K562 (cell line): ENCODE measurements around the gene IL6R. TPM values are rescaled to one million over a fixed set of nuclear protein-coding genes. Genes with fewer than 3 reads are reported as not detected.

Source experiments
- ATAC-seq: fragments of 200-7000 bp; cut with Tn5 transposase; 3 replicates; pipeline ENCODE4 v1.9.1; 2020; ENCODE audit warnings: moderate library complexity
- BruUV-seq: library from RNA; stranded (reverse); fragments of 400-500 nt; replicated peaks from 2 replicates; lab custom pipeline; 2021; lab: Mats Ljungman, UMichigan
- CTCF ChIA-PET: fragments of 300-600 bp; formaldehyde crosslinking; extraction: SDS; loops from one replicate; lab custom pipeline; 2021; ENCODE audit warnings: low intra/inter-chr PET ratio; lab: Yijun Ruan, JAX
- POLR2A ChIA-PET: fragments of 300-600, 350-650 bp; sonication (Branson Sonifier 250); formaldehyde crosslinking; extraction: SDS; loops from one replicate; lab custom pipeline; 2021; ENCODE audit warnings: antibody characterized with exemption, inconsistent platforms; lab: Yijun Ruan, JAX
- DNase-seq, 4 experiments: peaks; one replicate each; pipeline versions ENCODE4 v3.0.0 to v3.0.0-alpha.2; 2011 to 2018; ENCODE audit warnings: low spot score in 3 of 4, mixed read lengths in 3 of 4; ENCODE audit errors: extremely low read depth in 1 of 4
- FAIRE-seq: peaks from 2 replicates; lab custom pipeline; 2011; peaks lifted over from hg19 to GRCh38; lab: Jason Lieb, UNC
- H2AFZ ChIP-seq: 2 replicates; pipeline ENCODE4 v1.6.0; 2011; ENCODE audit warnings: low read depth, low read length, control low read depth, inconsistent platforms
- H3K27ac ChIP-seq: fragments of 200-600 bp; 3 replicates; pipeline ENCODE4 v1.8.0; 2011; ENCODE audit warnings: low read depth, mild to moderate bottlenecking, control low read depth, inconsistent platforms, low read length, moderate library complexity, mixed read lengths; ENCODE audit errors: extremely low read depth
- H3K27me3 ChIP-seq, 2 experiments: fragments of 300-600 bp in 1 of 2; 2 replicates in 1 of 2; 3 replicates in 1 of 2; pipeline versions ENCODE4 v1.6.0 to v1.8.0; 2011; ENCODE audit warnings: inconsistent platforms in 2 of 2, low read length in 2 of 2, mild to moderate bottlenecking in 1 of 2, mixed read lengths in 1 of 2, moderate library complexity in 1 of 2; ENCODE audit not compliant: control insufficient read depth in 2 of 2, insufficient read depth in 2 of 2
- H3K36me3 ChIP-seq: fragments of 300-600 bp; 3 replicates; pipeline ENCODE4 v1.8.0; 2011; ENCODE audit warnings: mild to moderate bottlenecking, low read length, inconsistent platforms; ENCODE audit not compliant: control insufficient read depth, insufficient read depth
- H3K4me1 ChIP-seq, 2 experiments: fragments of 200-600 bp in 1 of 2; replicated peaks in 1 of 2; 2 replicates in 1 of 2; 3 replicates in 1 of 2; pipeline versions ENCODE4 v1.5.1 to v1.8.0; 2011; ENCODE audit warnings: inconsistent platforms in 2 of 2, low read length in 2 of 2, mild to moderate bottlenecking in 1 of 2, mixed read lengths in 1 of 2, moderate library complexity in 1 of 2; ENCODE audit not compliant: control insufficient read depth in 2 of 2, insufficient read depth in 2 of 2
- H3K4me2 ChIP-seq: 2 replicates; pipeline ENCODE4 v1.6.1; 2011; ENCODE audit warnings: low read length, control low read depth, inconsistent platforms, mixed read lengths; ENCODE audit not compliant: insufficient read depth
- H3K4me3 ChIP-seq: fragments of 200-600 bp; sonication (generic), shearing (Covaris generic); 2 replicates; pipeline ENCODE4 v1.5.1; 2016; ENCODE audit warnings: control low read depth, inconsistent platforms
- H3K79me2 ChIP-seq: fragments of 200-600 bp; 3 replicates; pipeline ENCODE4 v1.8.0; 2011; ENCODE audit warnings: low read length, inconsistent platforms; ENCODE audit not compliant: control insufficient read depth, insufficient read depth
- H3K9ac ChIP-seq, 2 experiments: 2 replicates each; pipeline versions ENCODE4 v1.6.0 to v1.6.1; 2011; ENCODE audit warnings: low read depth in 2 of 2, low read length in 2 of 2, control low read depth in 1 of 2, inconsistent platforms in 1 of 2, mild to moderate bottlenecking in 1 of 2, mixed read lengths in 1 of 2; ENCODE audit not compliant: insufficient read depth in 1 of 2
- H3K9me1 ChIP-seq: one replicate; pipeline ENCODE4 v1.6.0; 2011; ENCODE audit warnings: inconsistent platforms, mild to moderate bottlenecking, low read length, moderate library complexity; ENCODE audit not compliant: control insufficient read depth, insufficient read depth
- H3K9me3 ChIP-seq: replicated peaks from 2 replicates; pipeline ENCODE4 v1.5.1; 2011; ENCODE audit warnings: low read depth, low read length, inconsistent platforms; ENCODE audit not compliant: control insufficient read depth, insufficient read depth
- H4K20me1 ChIP-seq: replicated peaks from 2 replicates; pipeline ENCODE4 v1.6.1; 2011; ENCODE audit warnings: low read length, inconsistent platforms, mixed read lengths; ENCODE audit not compliant: control insufficient read depth, insufficient read depth
- BRCA1 ChIP-seq, 2 experiments: fragments of 450-650 bp in 1 of 2; sonication (generic) in 1 of 2; formaldehyde crosslinking in 1 of 2; IDR thresholded peaks; 2 replicates each; pipeline versions ENCODE4 v1.5.0 to v1.6.1; 2017 to 2020; ENCODE audit warnings: mild to moderate bottlenecking in 1 of 2, missing genetic modification reagents in 1 of 2
- CEBPZ ChIP-seq: fragments of 150-350 bp; IDR thresholded peaks from 2 replicates; pipeline ENCODE4 v1.6.1; 2014; ENCODE audit warnings: low read depth, mild to moderate bottlenecking, low read length, borderline replicate concordance
- E2F3 ChIP-seq: fragments of 250-450 bp; sonication (Bioruptor Pico); IDR thresholded peaks from 2 replicates; pipeline ENCODE4 v1.4.0; 2020; ENCODE audit warnings: mild to moderate bottlenecking
- FOXA1 ChIP-seq: fragments of 450-650 bp; IDR thresholded peaks from 2 replicates; pipeline ENCODE4 v1.6.1; 2016; ENCODE audit warnings: mild to moderate bottlenecking, borderline replicate concordance
- FOXM1 ChIP-seq, 2 experiments: fragments of 450-650 bp in 1 of 2; sonication (generic) in 1 of 2; formaldehyde crosslinking in 1 of 2; IDR thresholded peaks; 2 replicates each; pipeline versions ENCODE4 v1.6.1 to v1.9.0; 2017 to 2022; ENCODE audit warnings: low read depth in 2 of 2, mild to moderate bottlenecking in 2 of 2, missing genetic modification reagents in 1 of 2, moderate library complexity in 1 of 2
- LARP7 ChIP-seq: fragments of 450-650 bp; IDR thresholded peaks from 2 replicates; pipeline ENCODE4 v1.6.1; 2016
- MCM7 ChIP-seq, 2 experiments: fragments of 450-650 bp; IDR thresholded peaks; 2 replicates each; pipeline ENCODE4 v1.6.1; 2016 to 2018
- NFE2L1 ChIP-seq: fragments of 450-650 bp; IDR thresholded peaks from 2 replicates; pipeline ENCODE4 v1.6.1; 2016; ENCODE audit warnings: missing genetic modification characterization, low read depth, mild to moderate bottlenecking, missing compliant biosample characterization, moderate library complexity, borderline replicate concordance
- POLR2H ChIP-seq: IDR thresholded peaks from 2 replicates; pipeline ENCODE4 v1.6.1; 2016; ENCODE audit warnings: missing genetic modification characterization, low read depth, mild to moderate bottlenecking, control low read depth, missing compliant biosample characterization, moderate library complexity
- PPARD ChIP-seq: fragments of 250-450 bp; sonication (Bioruptor Pico); IDR thresholded peaks from 2 replicates; pipeline ENCODE4 v1.8.0; 2022; ENCODE audit warnings: inconsistent platforms, mild to moderate bottlenecking, moderate library complexity
- U2AF2 ChIP-seq: fragments of 200-400 bp; formaldehyde crosslinking; optimal IDR thresholded peaks from 2 replicates; pipeline ENCODE3; 2017; ENCODE audit warnings: low read depth, mild to moderate bottlenecking, low read length
- WGBS: fragments of 100-300 bp; shearing (Covaris generic); methylation state at CpG from one replicate; pipeline ENCODE4 v1.1.6; 2016; ENCODE audit warnings: low coverage, mixed read lengths; ENCODE audit not compliant: insufficient coverage; ENCODE audit errors: missing lambda C conversion rate; 5-methylcytosine and 5-hydroxymethylcytosine counted together
- in situ Hi-C: fragments of 300-500 bp; cut with MboI; formaldehyde crosslinking; loops from 4 replicates; pipeline ENCODE4 v1.15.0; 2018; ENCODE audit warnings: inconsistent platforms, mixed read lengths
- intact Hi-C: fragments of 100-400 bp; cut with micrococcal nuclease; formaldehyde crosslinking; loops from 2 replicates; pipeline ENCODE4 v1.14.2; 2022
- polyA plus RNA-seq, 8 experiments: library from polyadenylated mRNA; depleted of rRNA in 4 of 8; stranded (reverse) in 5 of 8; unstranded in 3 of 8; fragments of >200 nt; fragmentation: Nextera tagmentation in 2 of 8; fragmentation: Illumina TruSeq in 1 of 8; extraction: Ambion mirVana in 2 of 8; extraction: Trizol in 1 of 8; gene quantifications; 2 replicates each; pipeline versions ENCODE4 v1.2.1 to v1.2.3, GENCODE V29; 2011 to 2014; ENCODE audit warnings: inconsistent platforms in 1 of 8, missing spikeins in 1 of 8
- total RNA-seq, 7 experiments: library from RNA; depleted of rRNA in 6 of 7; stranded (reverse); fragments of >200 nt in 6 of 7; fragmentation: Illumina TruSeq in 2 of 7; extraction: Trizol in 2 of 7; gene quantifications; 2 replicates each; pipeline versions ENCODE4 v1.2.1 to v1.2.3, GENCODE V29; 2011 to 2021; ENCODE audit warnings: low replicate concordance in 1 of 7
- TF ChIP-seq, protein P1 (sequence below): IDR thresholded peaks from 2 replicates; pipeline ENCODE4 v1.6.1; 2012; ENCODE audit warnings: low read depth, low read length, improper control_type of control experiment, borderline replicate concordance
- TF ChIP-seq, protein P2 (sequence below), 2 experiments: fragments of 450-650 bp; conservative IDR thresholded peaks; 2 replicates each; pipeline ENCODE4 v1.6.1; 2017; ENCODE audit warnings: mild to moderate bottlenecking in 2 of 2, moderate library complexity in 2 of 2
- TF ChIP-seq, protein P3 (sequence below): fragments of 450-650 bp; IDR thresholded peaks from 2 replicates; pipeline ENCODE4 v1.6.1; 2014; ENCODE audit warnings: low read depth, mild to moderate bottlenecking, moderate library complexity, borderline replicate concordance

IL6R gene
- total and polyA plus RNA-seq, 9 of the 15 experiments (the other 6 are each of a cell fraction or from before 2014, with no cell fraction given): 0.05 to 1.1 (median 0.11) TPM; not detected in 2

GRCh38 chr1:154423988-154424326 is 18.8 kb downstream of the IL6R start:
- no peak for FAIRE-seq
- no peaks in the 10 kb centered on the region for H4K20me1 ChIP-seq
- WGBS: 10% methylated on average over 7 of the region's 7 CpGs
- no peak overlapping the region for H3K4me3 ChIP-seq
- ChIA-PET CTCF (no interaction called here), POLR2A (interaction anchor here (0.6 to 0.9 kb wide), 2 partner anchors 20 to 217 kb away, joined by 3 read pairs; no protein-coding TSS in a partner anchor)
- ATAC-seq: no peak
- H3K4me1 ChIP-seq: peaks cover 0 to 4% of the 10 kb centered on the region in 2 experiments; a peak in 1 of 5 replicates
- in situ Hi-C loops: no loop called here
- no peaks in the 10 kb centered on the region for H3K36me3 ChIP-seq
- no peak overlapping the region for H3K27ac ChIP-seq
- no peak overlapping the region for H3K4me2 ChIP-seq
- intact Hi-C loops: no loop called here
- H3K79me2 ChIP-seq: no peaks in the 10 kb centered on the region
- no peaks in the 10 kb centered on the region for H3K9me3 ChIP-seq
- no peaks in the 10 kb centered on the region for H3K9me1 ChIP-seq
- H3K27me3 ChIP-seq: peaks cover 21 to 48% of the 10 kb centered on the region in 2 experiments; a peak in 4 of 5 replicates
- BruUV-seq: no TSS peak
- H3K9ac ChIP-seq: no peak overlapping the region
- no peak for DNase-seq
- no peak overlapping the region for H2AFZ ChIP-seq
- TF ChIP-seq CEBPZ (no peak), POLR2H (tag) (no peak), FOXM1 (IDR thresholded peaks at IDR 0.05; ENCODE audit: low read depth) (no peak), FOXM1 (CRISPR knock-in tag; IDR thresholded peaks at IDR 0.05; ENCODE audit: low read depth) (no peak), BRCA1 (IDR thresholded peaks at IDR 0.05) (no peak), BRCA1 (CRISPR knock-in tag; IDR thresholded peaks at IDR 0.05) (no peak), LARP7 (no peak), E2F3 (no peak), FOXA1 (no peak), MCM7 (IDR thresholded peaks at IDR 0.05) (no peak), NFE2L1 (tag) (no peak), PPARD (CRISPR knock-in tag) (no peak), U2AF2 (no peak)
- TF ChIP-seq, protein P1, sequence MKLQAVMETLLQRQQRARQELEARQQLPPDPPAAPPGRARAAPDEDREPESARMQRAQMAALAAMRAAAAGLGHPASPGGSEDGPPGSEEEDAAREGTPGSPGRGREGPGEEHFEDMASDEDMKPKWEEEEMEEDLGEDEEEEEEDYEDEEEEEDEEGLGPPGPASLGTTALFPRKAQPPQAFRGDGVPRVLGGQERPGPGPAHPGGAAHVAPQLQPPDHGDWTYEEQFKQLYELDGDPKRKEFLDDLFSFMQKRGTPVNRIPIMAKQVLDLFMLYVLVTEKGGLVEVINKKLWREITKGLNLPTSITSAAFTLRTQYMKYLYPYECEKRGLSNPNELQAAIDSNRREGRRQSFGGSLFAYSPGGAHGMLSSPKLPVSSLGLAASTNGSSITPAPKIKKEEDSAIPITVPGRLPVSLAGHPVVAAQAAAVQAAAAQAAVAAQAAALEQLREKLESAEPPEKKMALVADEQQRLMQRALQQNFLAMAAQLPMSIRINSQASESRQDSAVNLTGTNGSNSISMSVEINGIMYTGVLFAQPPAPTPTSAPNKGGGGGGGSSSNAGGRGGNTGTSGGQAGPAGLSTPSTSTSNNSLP: no peak
- TF ChIP-seq, protein P2, sequence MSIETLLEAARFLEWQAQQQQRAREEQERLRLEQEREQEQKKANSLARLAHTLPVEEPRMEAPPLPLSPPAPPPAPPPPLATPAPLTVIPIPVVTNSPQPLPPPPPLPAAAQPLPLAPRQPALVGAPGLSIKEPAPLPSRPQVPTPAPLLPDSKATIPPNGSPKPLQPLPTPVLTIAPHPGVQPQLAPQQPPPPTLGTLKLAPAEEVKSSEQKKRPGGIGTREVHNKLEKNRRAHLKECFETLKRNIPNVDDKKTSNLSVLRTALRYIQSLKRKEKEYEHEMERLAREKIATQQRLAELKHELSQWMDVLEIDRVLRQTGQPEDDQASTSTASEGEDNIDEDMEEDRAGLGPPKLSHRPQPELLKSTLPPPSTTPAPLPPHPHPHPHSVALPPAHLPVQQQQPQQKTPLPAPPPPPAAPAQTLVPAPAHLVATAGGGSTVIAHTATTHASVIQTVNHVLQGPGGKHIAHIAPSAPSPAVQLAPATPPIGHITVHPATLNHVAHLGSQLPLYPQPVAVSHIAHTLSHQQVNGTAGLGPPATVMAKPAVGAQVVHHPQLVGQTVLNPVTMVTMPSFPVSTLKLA (conservative IDR thresholded peaks at IDR 0.05): no peak
- TF ChIP-seq, protein P3, sequence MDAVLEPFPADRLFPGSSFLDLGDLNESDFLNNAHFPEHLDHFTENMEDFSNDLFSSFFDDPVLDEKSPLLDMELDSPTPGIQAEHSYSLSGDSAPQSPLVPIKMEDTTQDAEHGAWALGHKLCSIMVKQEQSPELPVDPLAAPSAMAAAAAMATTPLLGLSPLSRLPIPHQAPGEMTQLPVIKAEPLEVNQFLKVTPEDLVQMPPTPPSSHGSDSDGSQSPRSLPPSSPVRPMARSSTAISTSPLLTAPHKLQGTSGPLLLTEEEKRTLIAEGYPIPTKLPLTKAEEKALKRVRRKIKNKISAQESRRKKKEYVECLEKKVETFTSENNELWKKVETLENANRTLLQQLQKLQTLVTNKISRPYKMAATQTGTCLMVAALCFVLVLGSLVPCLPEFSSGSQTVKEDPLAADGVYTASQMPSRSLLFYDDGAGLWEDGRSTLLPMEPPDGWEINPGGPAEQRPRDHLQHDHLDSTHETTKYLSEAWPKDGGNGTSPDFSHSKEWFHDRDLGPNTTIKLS: no peak
